ENCODE data around the gene TMEM129.

- TF ChIP-seq CTCF (IDR thresholded peaks at IDR 0.05 in 2 of 3, conservative IDR thresholded peaks at IDR 0.05 in 1 of 3; ENCODE audit: control insufficient read depth in 2 of 3, extremely low read depth in 1 of 3, insufficient read depth in 1 of 3, low read depth in 3 of 3, low read length in 3 of 3) (no peak), JUND (IDR thresholded peaks at IDR 0.05; ENCODE audit: low read depth, low read length) (no peak), HDAC6 (IDR thresholded peaks at IDR 0.05; ENCODE audit: unreplicated experiment) (no peak), DPF2 (IDR thresholded peaks at IDR 0.05) (no peak), SP1 (IDR thresholded peaks at IDR 0.05; ENCODE audit: low read depth, low read length) (no peak), MTA2 (IDR thresholded peaks at IDR 0.05; ENCODE audit: low read depth) (no peak), ZNF687 (IDR thresholded peaks at IDR 0.05) (no peak), MAX (IDR thresholded peaks at IDR 0.05; ENCODE audit: low read depth, low read length) (no peak), ZBTB11 (CRISPR knock-in tag; IDR thresholded peaks at IDR 0.05) (no peak)
These were observed 26.5 kb upstream of the TMEM129 start for GRCh38 chr4:1747603-1747967.

Measured in GM12878 (cell line).